A375 (cell line): ENCODE data around the gene XPNPEP2. TPM values are rescaled to one million over a fixed set of nuclear protein-coding genes. Genes with fewer than 3 reads are reported as not detected.

ENCODE experiments used
- small RNA-seq: library from RNA; depleted of rRNA; stranded (forward); fragments of <200 nt; gene quantifications from one replicate; pipeline ENCODE3, GENCODE V24; 2014
- total RNA-seq: library from RNA; depleted of rRNA; stranded (reverse); fragments of >200 nt; shearing (Covaris generic); gene quantifications from 2 replicates; pipeline ENCODE4 v1.2.3, GENCODE V29; 2014; rRNA removed

XPNPEP2 gene
- not detected in 2 replicates for total RNA-seq

GRCh38 chrX:129738466-129739308, at the start of gene XPNPEP2:
Gene XPNPEP2, plus strand, starts transcription at chrX:129738979. Its CDS starts 235 bp downstream, at chrX:129739214.

GRCh38 chrX:129779747-129780146, 41.0 kb downstream of the XPNPEP2 start, which contains the start of gene SASH3:
Gene SASH3, plus strand, starts transcription at chrX:129779949. Its CDS starts 149 bp downstream, at chrX:129780098.

Small RNA genes within 50 kb of the gene (small RNA-seq; reads per million reads assigned to genes)
- not detected for gene RF00017

Other genes with a start within 250 kb of the XPNPEP2 start
- gene SMARCA1, start 215.5 kb upstream of the XPNPEP2 start, total RNA-seq: 19.3 and 22.7 TPM in 2 replicates
- gene OCRL, start 198.7 kb upstream of the XPNPEP2 start, total RNA-seq: 10.1 and 11.0 TPM in 2 replicates
- gene APLN, start 84.0 kb upstream of the XPNPEP2 start, total RNA-seq: 0.19 and 0.72 TPM in 2 replicates
- not detected in 2 replicates for gene SASH3, start 41.0 kb downstream of the XPNPEP2 start, total RNA-seq
- gene ZDHHC9, start 104.9 kb downstream of the XPNPEP2 start, total RNA-seq: 7.1 and 7.7 TPM in 2 replicates
- 76.7 and 97.8 TPM in 2 replicates for gene UTP14A, start 167.2 kb downstream of the XPNPEP2 start, total RNA-seq
- gene BCORL1, start 243.7 kb downstream of the XPNPEP2 start, total RNA-seq: 1.4 and 1.8 TPM in 2 replicates